H1 (cell line): ENCODE measurements around the gene FOXK1.

Experiments used
- CTCF ChIP-seq, 3 experiments: IDR thresholded peaks; 1 replicate in 2 of 3; 2 replicates in 1 of 3; pipeline versions ENCODE4 v1.5.1 to v1.6.1; 2011; ENCODE audit warnings: low read length in 3 of 3, mild to moderate bottlenecking in 3 of 3, inconsistent platforms in 2 of 3, low read depth in 1 of 3, moderate library complexity in 1 of 3; ENCODE audit not compliant: insufficient read depth in 1 of 3; ENCODE audit errors: control extremely low read depth in 1 of 3
- GABPA ChIP-seq: IDR thresholded peaks from 2 replicates; pipeline ENCODE4 v1.6.1; 2011; ENCODE audit warnings: mild to moderate bottlenecking, low read length, moderate library complexity, borderline replicate concordance; ENCODE audit not compliant: insufficient read depth
- POLR2AphosphoS5 ChIP-seq: IDR thresholded peaks from 2 replicates; pipeline ENCODE4 v1.6.1; 2011; ENCODE audit warnings: low read depth, low read length
- RFX5 ChIP-seq: IDR thresholded peaks from 2 replicates; pipeline ENCODE4 v1.6.1; 2011; ENCODE audit warnings: low read depth, low read length, improper control_type of control experiment, borderline replicate concordance

DNA sequence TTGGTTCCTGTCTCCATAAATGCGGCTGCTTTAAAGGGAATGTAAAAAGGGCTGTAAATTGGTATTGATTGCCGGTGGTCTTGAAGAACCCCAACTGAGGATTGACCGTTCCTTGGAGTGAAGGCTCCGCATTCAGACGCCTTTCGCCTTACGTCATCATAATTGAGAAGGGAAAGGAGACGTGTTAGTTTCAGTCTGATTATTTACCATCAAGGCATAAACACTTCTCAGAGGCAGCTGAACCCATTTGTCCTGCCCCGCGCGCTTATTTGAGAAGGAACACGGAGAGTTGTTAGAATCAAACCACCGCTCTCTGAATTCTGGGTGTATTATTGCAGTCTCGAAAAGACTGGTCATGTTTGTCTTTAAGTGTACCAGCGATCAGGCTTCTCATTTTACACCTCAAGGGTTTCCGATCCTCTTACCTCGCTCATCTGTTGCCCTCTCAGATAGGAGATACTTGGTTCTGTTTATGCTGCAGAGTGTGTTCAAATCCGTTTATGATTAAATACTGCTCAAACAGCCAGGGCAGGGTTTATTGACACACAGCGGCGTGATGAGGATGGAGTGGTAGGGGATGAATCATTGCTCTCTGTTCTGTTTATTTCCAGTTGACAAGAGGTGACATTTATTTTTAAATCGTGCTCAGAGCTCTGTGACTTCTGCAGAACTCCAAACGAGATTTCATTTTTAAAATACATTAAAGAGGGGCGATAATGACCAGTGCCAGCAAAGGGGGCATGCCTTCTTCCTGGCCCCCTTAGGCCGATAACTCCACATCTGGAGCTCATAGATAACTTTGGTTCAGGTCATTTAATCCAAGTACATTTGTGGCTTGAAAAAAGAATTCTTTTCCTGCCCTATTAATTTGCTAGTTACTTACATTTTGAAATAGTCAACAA, 30.4 kb downstream of the FOXK1 start:
- no peak for TF ChIP-seq CTCF (IDR thresholded peaks at IDR 0.05; ENCODE audit: control extremely low read depth in 1 of 3, insufficient read depth in 1 of 3, low read depth in 1 of 3, low read length in 3 of 3)
- no peak for TF ChIP-seq POLR2AphosphoS5
- no peak for TF ChIP-seq GABPA
- TF ChIP-seq RFX5: no peak
